Endothelial cell (in vitro differentiated cells): ENCODE data around the gene ZNF786. TPM values are rescaled to one million over a fixed set of nuclear protein-coding genes. Genes with fewer than 3 reads are reported as not detected.
"Not testable (repeated sequence)": the region's sequence is repeated elsewhere in the genome, so short reads cannot be mapped to it uniquely, and the experiment has no call there.

Experiments
- DNase-seq: peaks from one replicate; pipeline ENCODE4 v3.0.0; 2021; ENCODE audit warnings: low spot score
- H3K27ac Mint-ChIP-seq: one replicate; pipeline ENCODE4 v1.8.0; 2021; ENCODE audit warnings: mixed read lengths, inconsistent platforms; ENCODE audit not compliant: unreplicated experiment
- H3K27me3 Mint-ChIP-seq: one replicate; pipeline ENCODE4 v1.8.0; 2021; ENCODE audit warnings: mild to moderate bottlenecking, moderate library complexity, mixed read lengths, inconsistent platforms; ENCODE audit not compliant: unreplicated experiment
- H3K36me3 Mint-ChIP-seq: one replicate; pipeline ENCODE4 v1.8.0; 2021; ENCODE audit warnings: mild to moderate bottlenecking, low read depth, mixed read lengths, inconsistent platforms; ENCODE audit not compliant: unreplicated experiment
- H3K4me1 Mint-ChIP-seq: one replicate; pipeline ENCODE4 v1.8.0; 2021; ENCODE audit warnings: mild to moderate bottlenecking, mixed read lengths, inconsistent platforms; ENCODE audit not compliant: unreplicated experiment
- H3K4me3 Mint-ChIP-seq: one replicate; pipeline ENCODE4 v1.8.0; 2021; ENCODE audit warnings: mild to moderate bottlenecking, mixed read lengths, inconsistent platforms; ENCODE audit not compliant: unreplicated experiment
- H3K9me3 Mint-ChIP-seq: one replicate; pipeline ENCODE4 v1.8.0; 2021; ENCODE audit warnings: mixed read lengths, inconsistent platforms; ENCODE audit not compliant: unreplicated experiment
- CTCF ChIP-seq: fragments of 200-600 bp; sonication (generic); IDR thresholded peaks from one replicate; pipeline ENCODE4 v1.5.0; 2021; ENCODE audit warnings: antibody characterized with exemption; ENCODE audit not compliant: unreplicated experiment
- total RNA-seq: library from RNA; stranded (reverse); fragmentation: NEBNext Ultra II Directional; extraction: Animal tissue kit (Norgen Biotek cat#: 25700); gene quantifications from one replicate; pipeline ENCODE4 v1.2.1, GENCODE V29; 2021; ENCODE audit not compliant: unreplicated experiment

Gene ZNF786
- total RNA-seq, 1 donor from 2014 or later = 19.0 TPM

- H3K4me3 Mint-ChIP-seq = no peak overlapping the region
- H3K27me3 Mint-ChIP-seq = peaks cover 6% of the 10 kb centered on the region
- no peaks in the 10 kb centered on the region for H3K4me1 Mint-ChIP-seq
- no peak for TF ChIP-seq CTCF
- H3K36me3 Mint-ChIP-seq = no peaks in the 10 kb centered on the region
- DNase-seq = no peak
- H3K9me3 Mint-ChIP-seq = no peaks in the 10 kb centered on the region
- H3K27ac Mint-ChIP-seq = no peak overlapping the region
Observed at GRCh38 chr7:149050941-149051340, 39.6 kb downstream of the ZNF786 start.

GRCh38 chr7:149048805-149049204 is 41.7 kb downstream of the ZNF786 start:
- no peak for DNase-seq
- no peaks in the 10 kb centered on the region for H3K36me3 Mint-ChIP-seq
- no peak overlapping the region for H3K4me3 Mint-ChIP-seq
- no peaks in the 10 kb centered on the region for H3K27me3 Mint-ChIP-seq
- TF ChIP-seq CTCF = no peak
- peaks cover 13% of the 10 kb centered on the region for H3K4me1 Mint-ChIP-seq
- no peaks in the 10 kb centered on the region for H3K9me3 Mint-ChIP-seq
- no peak overlapping the region for H3K27ac Mint-ChIP-seq

GRCh38 chr7:149046416-149046815 is 44.1 kb downstream of the ZNF786 start:
- peaks cover 14% of the 10 kb centered on the region for H3K4me1 Mint-ChIP-seq
- no peak overlapping the region for H3K4me3 Mint-ChIP-seq
- H3K36me3 Mint-ChIP-seq = no peaks in the 10 kb centered on the region
- TF ChIP-seq CTCF = no peak
- no peak for DNase-seq
- H3K27me3 Mint-ChIP-seq = no peaks in the 10 kb centered on the region
- no peak overlapping the region for H3K27ac Mint-ChIP-seq
- H3K9me3 Mint-ChIP-seq = no peaks in the 10 kb centered on the region

- Mint-ChIP-seq H3K9me3 (no peaks in the 10 kb centered on the region), H3K27ac (no peak overlapping the region), H3K4me3 (no peak overlapping the region), H3K27me3 (peaks cover 4% of the 10 kb centered on the region), H3K4me1 (peaks cover 14% of the 10 kb centered on the region), H3K36me3 (no peaks in the 10 kb centered on the region)
- DNase-seq = no peak
- TF ChIP-seq CTCF = no peak
Observed at GRCh38 chr7:149043936-149044335, 46.6 kb downstream of the ZNF786 start.

GRCh38 chr7:149041350-149041749 is 49.2 kb downstream of the ZNF786 start:
- Mint-ChIP-seq H3K4me1 (peaks cover 18% of the 10 kb centered on the region), H3K27me3 (peaks cover 8% of the 10 kb centered on the region), H3K36me3 (peaks cover 16% of the 10 kb centered on the region), H3K27ac (no peak overlapping the region), H3K4me3 (no peak overlapping the region), H3K9me3 (peaks cover 6% of the 10 kb centered on the region)
- TF ChIP-seq CTCF = no peak
- no peak for DNase-seq

GRCh38 chr7:149038641-149039040 is 51.9 kb downstream of the ZNF786 start:
- not testable (repeated sequence) for DNase-seq, H3K4me1 Mint-ChIP-seq, H3K4me3 Mint-ChIP-seq, H3K27me3 Mint-ChIP-seq, H3K27ac Mint-ChIP-seq, H3K9me3 Mint-ChIP-seq
- H3K36me3 Mint-ChIP-seq = peaks cover 20% of the 10 kb centered on the region
